DND-41 (cell line): Measurements from ENCODE around the gene EBF4.

Experiments
- ATAC-seq: fragments of 200-7000 bp; cut with Tn5 transposase; 3 replicates; pipeline ENCODE4 v1.9.1; 2021; ENCODE audit warnings: low read depth; ENCODE audit not compliant: insufficient read depth
- DNase-seq: peaks from one replicate; pipeline ENCODE4 v3.0.0-alpha.2; 2020
- H2AFZ ChIP-seq: 2 replicates; pipeline ENCODE4 v1.6.0; 2012; ENCODE audit warnings: low read depth, low read length
- H3K27ac ChIP-seq: 2 replicates; pipeline ENCODE4 v1.5.1; 2012; ENCODE audit warnings: low read length, inconsistent platforms
- H3K27me3 ChIP-seq: fragments of 200-600 bp; sonication (generic); 2 replicates; pipeline ENCODE4 v1.6.0; 2012; ENCODE audit warnings: low read length, mild to moderate bottlenecking, inconsistent platforms; ENCODE audit not compliant: insufficient read depth, poor library complexity
- H3K36me3 ChIP-seq: 2 replicates; pipeline ENCODE4 v1.5.1; 2012; ENCODE audit warnings: low read length, inconsistent platforms; ENCODE audit not compliant: insufficient read depth
- H3K4me1 ChIP-seq: 2 replicates; pipeline ENCODE4 v1.5.1; 2012; ENCODE audit warnings: mild to moderate bottlenecking, low read length; ENCODE audit not compliant: insufficient read depth
- H3K4me2 ChIP-seq: 2 replicates; pipeline ENCODE4 v1.6.0; 2012; ENCODE audit warnings: mild to moderate bottlenecking, moderate library complexity, low read length, inconsistent platforms; ENCODE audit not compliant: insufficient read depth
- H3K4me3 ChIP-seq, 2 experiments: fragments of 200-600 bp in 1 of 2; shearing (Covaris generic) in 1 of 2; 2 replicates each; pipeline ENCODE4 v1.5.1; 2012 to 2016; ENCODE audit warnings: inconsistent platforms in 2 of 2, low read length in 2 of 2, mild to moderate bottlenecking in 2 of 2, low read depth in 1 of 2, moderate library complexity in 1 of 2
- H3K79me2 ChIP-seq: 2 replicates; pipeline ENCODE4 v1.6.0; 2012; ENCODE audit warnings: low read length, inconsistent platforms; ENCODE audit not compliant: insufficient read depth
- H3K9ac ChIP-seq: 2 replicates; pipeline ENCODE4 v1.6.0; 2012; ENCODE audit warnings: low read depth, mild to moderate bottlenecking, inconsistent platforms, low read length, moderate library complexity
- H3K9me3 ChIP-seq: 2 replicates; pipeline ENCODE4 v1.5.1; 2012; ENCODE audit warnings: low read length, moderate library complexity, mild to moderate bottlenecking, inconsistent platforms; ENCODE audit not compliant: insufficient read depth, severe bottlenecking
- H4K20me1 ChIP-seq: 2 replicates; pipeline ENCODE4 v1.6.0; 2012; ENCODE audit warnings: low read length; ENCODE audit not compliant: insufficient read depth
- EZH2 ChIP-seq: IDR thresholded peaks from 3 replicates; pipeline ENCODE4 v1.6.1; 2012; ENCODE audit warnings: borderline replicate concordance, low read depth, mild to moderate bottlenecking, moderate library complexity, low read length, inconsistent platforms; ENCODE audit not compliant: severe bottlenecking
- TF ChIP-seq, protein P1 (sequence below): IDR thresholded peaks from 2 replicates; pipeline ENCODE4 v1.5.1; 2012; ENCODE audit warnings: borderline replicate concordance, low read length, moderate library complexity, mild to moderate bottlenecking; ENCODE audit not compliant: poor library complexity, severe bottlenecking; ENCODE audit errors: extremely low read depth

EBF4 gene

DNA sequence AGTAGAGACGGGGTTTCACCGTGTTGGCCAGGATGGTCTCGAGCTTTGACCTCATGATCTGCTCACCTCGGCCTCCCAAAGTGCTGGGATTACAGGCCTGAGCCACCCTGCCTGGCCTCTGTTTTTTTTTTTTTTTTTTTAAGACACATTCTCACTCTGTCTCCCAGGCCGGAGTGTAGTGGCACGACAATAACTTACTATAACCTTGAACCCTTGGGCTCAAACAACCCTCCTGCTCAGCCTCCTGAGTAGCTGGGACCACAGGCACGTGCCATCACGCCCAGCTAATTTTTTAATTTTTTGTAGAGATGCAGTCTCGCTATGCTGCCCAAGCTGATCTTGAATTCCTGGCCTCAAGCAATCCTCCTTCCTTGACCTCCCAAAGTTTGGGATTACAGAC, 81.2 kb downstream of the EBF4 start:
- Histone ChIP-seq H3K9ac (no peak overlapping the region), H3K79me2 (no peaks in the 10 kb centered on the region), H3K4me2 (no peak overlapping the region), H3K4me3 (no peak overlapping the region), H3K27ac (no peak overlapping the region), H2AFZ (no peak overlapping the region), H3K4me1 (no peaks in the 10 kb centered on the region), H3K27me3 (peaks cover 21% of the 10 kb centered on the region), H3K9me3 (no peaks in the 10 kb centered on the region), H3K36me3 (no peaks in the 10 kb centered on the region), H4K20me1 (peaks cover 14% of the 10 kb centered on the region)
- ATAC-seq, result no peak
- no peak for TF ChIP-seq EZH2
- TF ChIP-seq, protein P1, sequence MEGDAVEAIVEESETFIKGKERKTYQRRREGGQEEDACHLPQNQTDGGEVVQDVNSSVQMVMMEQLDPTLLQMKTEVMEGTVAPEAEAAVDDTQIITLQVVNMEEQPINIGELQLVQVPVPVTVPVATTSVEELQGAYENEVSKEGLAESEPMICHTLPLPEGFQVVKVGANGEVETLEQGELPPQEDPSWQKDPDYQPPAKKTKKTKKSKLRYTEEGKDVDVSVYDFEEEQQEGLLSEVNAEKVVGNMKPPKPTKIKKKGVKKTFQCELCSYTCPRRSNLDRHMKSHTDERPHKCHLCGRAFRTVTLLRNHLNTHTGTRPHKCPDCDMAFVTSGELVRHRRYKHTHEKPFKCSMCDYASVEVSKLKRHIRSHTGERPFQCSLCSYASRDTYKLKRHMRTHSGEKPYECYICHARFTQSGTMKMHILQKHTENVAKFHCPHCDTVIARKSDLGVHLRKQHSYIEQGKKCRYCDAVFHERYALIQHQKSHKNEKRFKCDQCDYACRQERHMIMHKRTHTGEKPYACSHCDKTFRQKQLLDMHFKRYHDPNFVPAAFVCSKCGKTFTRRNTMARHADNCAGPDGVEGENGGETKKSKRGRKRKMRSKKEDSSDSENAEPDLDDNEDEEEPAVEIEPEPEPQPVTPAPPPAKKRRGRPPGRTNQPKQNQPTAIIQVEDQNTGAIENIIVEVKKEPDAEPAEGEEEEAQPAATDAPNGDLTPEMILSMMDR, result no peak
- no peak for DNase-seq

DNA sequence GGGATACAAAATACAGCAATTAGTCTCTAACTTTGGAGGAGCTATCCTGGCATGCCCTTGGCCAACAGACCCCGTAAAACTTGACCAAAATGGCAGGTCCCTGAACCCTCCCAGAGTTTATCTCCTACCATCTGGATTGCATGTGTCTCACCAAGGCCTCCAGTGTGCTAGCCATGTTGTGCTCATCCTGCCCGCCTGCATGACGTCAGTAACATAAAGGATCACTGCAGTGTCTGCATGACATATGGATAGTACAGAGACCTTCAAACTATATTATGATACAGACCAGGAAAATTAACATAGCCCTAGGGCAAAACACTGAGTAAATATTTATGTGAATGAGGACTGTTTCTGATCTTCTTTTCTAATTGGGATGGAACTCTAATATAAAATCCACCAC, 82.6 kb downstream of the EBF4 start:
- no peak for DNase-seq
- Histone ChIP-seq H3K4me2 (no peak overlapping the region), H2AFZ (no peak overlapping the region), H3K27ac (no peak overlapping the region), H3K4me3 (no peak overlapping the region), H3K36me3 (no peaks in the 10 kb centered on the region), H3K9me3 (no peaks in the 10 kb centered on the region), H3K9ac (no peak overlapping the region), H3K79me2 (no peaks in the 10 kb centered on the region), H3K27me3 (peaks cover 10% of the 10 kb centered on the region), H4K20me1 (peaks cover 3% of the 10 kb centered on the region; the same call in 1 of the 2 replicates), H3K4me1 (no peaks in the 10 kb centered on the region)
- no peak for ATAC-seq
- no peak for TF ChIP-seq EZH2
- TF ChIP-seq, protein P1, result no peak

DNA sequence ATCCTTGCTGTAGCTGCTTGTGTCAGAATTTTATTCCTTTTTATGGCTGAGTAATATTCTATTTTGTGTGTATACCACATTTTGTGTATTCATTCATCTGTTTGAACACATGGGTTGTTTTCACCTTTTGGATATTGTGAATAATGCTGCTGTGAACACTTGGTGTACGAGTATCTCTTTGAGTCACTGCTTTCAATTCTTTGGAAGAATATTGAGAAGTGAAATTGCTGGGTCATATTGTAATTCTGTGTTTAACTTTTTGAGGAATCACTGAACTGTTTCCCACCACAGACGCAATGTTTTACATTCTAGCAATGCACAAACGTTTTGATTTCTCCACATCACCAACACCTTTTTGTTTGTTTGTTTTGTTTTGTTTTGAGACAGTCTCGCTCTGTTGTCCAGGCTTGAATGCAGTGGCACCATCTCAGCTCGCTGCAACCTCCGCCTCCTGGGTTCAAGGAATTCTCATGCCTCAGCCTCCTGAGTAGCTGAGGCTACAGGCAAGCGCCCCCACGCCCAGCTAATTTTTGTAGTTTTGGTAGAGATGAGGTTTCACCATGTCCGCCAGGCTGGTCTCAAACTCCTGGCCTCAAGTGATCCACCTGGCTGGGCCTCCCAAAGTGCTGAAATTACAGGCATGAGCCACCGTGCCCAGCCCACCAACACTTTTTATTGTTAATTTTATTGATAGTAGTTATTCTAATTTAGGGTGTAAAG, 86.2 kb downstream of the EBF4 start:
- Histone ChIP-seq H3K79me2 (no peaks in the 10 kb centered on the region), H4K20me1 (no peaks in the 10 kb centered on the region), H3K27me3 (peaks cover 11% of the 10 kb centered on the region), H3K27ac (no peak overlapping the region), H3K9me3 (no peaks in the 10 kb centered on the region), H3K4me2 (no peak overlapping the region), H3K9ac (no peak overlapping the region), H3K36me3 (no peaks in the 10 kb centered on the region), H3K4me3 (no peak overlapping the region), H3K4me1 (no peaks in the 10 kb centered on the region), H2AFZ (no peak overlapping the region)
- ATAC-seq, result no peak
- TF ChIP-seq EZH2, result no peak
- TF ChIP-seq, protein P1, result no peak
- no peak for DNase-seq
